Thyroid gland (tissue), 4 donors: ENCODE results near the gene C10orf105.

Source experiments
- CTCF ChIP-seq, 6 experiments: fragments of 200-600 bp in 3 of 6; fragments of 450-650 bp in 3 of 6; sonication (generic) in 3 of 6; IDR thresholded peaks; one replicate each; pipeline ENCODE4 v1.5.1; 2016 to 2019; ENCODE audit warnings: antibody characterized with exemption in 6 of 6, mild to moderate bottlenecking in 2 of 6, inconsistent platforms in 1 of 6, moderate library complexity in 1 of 6
- POLR2A ChIP-seq, 2 donors: fragments of 450-650 bp; IDR thresholded peaks; one replicate each; pipeline ENCODE4 v1.6.1; 2017; ENCODE audit warnings: antibody characterized with exemption in 2 of 2, mild to moderate bottlenecking in 2 of 2, moderate library complexity in 1 of 2

GRCh38 chr10:71735709-71736569 lies 16.4 kb upstream of the C10orf105 start:
- TF ChIP-seq POLR2A (IDR thresholded peaks at IDR 0.05) (no peak), CTCF (IDR thresholded peaks at IDR 0.05) (no peak)
